Left renal pelvis (tissue), 4 donors: ENCODE results near the gene ANKK1. TPM values are rescaled to one million over a fixed set of nuclear protein-coding genes. Genes with fewer than 3 reads are reported as not detected.

Source experiments
- DNase-seq, 4 donors: peaks; one replicate each; pipeline ENCODE4 v3.0.0-alpha.2; 2013; ENCODE audit warnings: low read depth in 4 of 4, low spot score in 3 of 4
- polyA plus RNA-seq, 4 donors: library from polyadenylated mRNA; unstranded; fragments of 120-200 nt; gene quantifications; one replicate each; pipeline ENCODE4 v1.2.1, GENCODE V29; 2013; ENCODE audit not compliant: insufficient read length in 4 of 4

The ANKK1 gene
- 1 to 10 TPM in 1 of 4 donors, under 1 TPM in 3; 0.11 to 1.1 (median 0.17) TPM for polyA plus RNA-seq

- DNase-seq = peak in 1 of 4 donors; percentile 6
Measured at GRCh38 chr11:113387605-113388211, at the start of gene ANKK1. Gene ANKK1, plus strand, starts transcription at chr11:113387779. Its CDS starts 106 bp downstream, at chr11:113387885.

- no peak for DNase-seq
Measured at GRCh38 chr11:113338730-113339129, 48.8 kb upstream of the ANKK1 start.

- DNase-seq = no peak
Measured at GRCh38 chr11:113339929-113340589, 47.5 kb upstream of the ANKK1 start.

GRCh38 chr11:113341388-113342165, 46.0 kb upstream of the ANKK1 start:
- DNase-seq = no peak

- DNase-seq = peak in 1 of 4 donors; percentile 19
Measured at GRCh38 chr11:113345978-113346377, 41.6 kb upstream of the ANKK1 start.

- DNase-seq = no peak
Measured at GRCh38 chr11:113349528-113349927, 38.1 kb upstream of the ANKK1 start.

- no peak for DNase-seq
Measured at GRCh38 chr11:113350336-113351067, 37.1 kb upstream of the ANKK1 start.

- DNase-seq = no peak
Measured at GRCh38 chr11:113351068-113351450, 36.5 kb upstream of the ANKK1 start.

GRCh38 chr11:113351480-113351879, 36.1 kb upstream of the ANKK1 start:
- DNase-seq = no peak

GRCh38 chr11:113356203-113356602, 31.4 kb upstream of the ANKK1 start:
- no peak for DNase-seq

GRCh38 chr11:113363406-113363805, 24.2 kb upstream of the ANKK1 start:
- no peak for DNase-seq

- no peak for DNase-seq
Measured at GRCh38 chr11:113363996-113364641, 23.5 kb upstream of the ANKK1 start.

GRCh38 chr11:113365895-113366294, 21.7 kb upstream of the ANKK1 start:
- DNase-seq = no peak

- DNase-seq = no peak
Measured at GRCh38 chr11:113369411-113369810, 18.2 kb upstream of the ANKK1 start.

GRCh38 chr11:113370634-113371033, 16.9 kb upstream of the ANKK1 start:
- no peak for DNase-seq

- DNase-seq = no peak
Measured at GRCh38 chr11:113372309-113372708, 15.3 kb upstream of the ANKK1 start.

GRCh38 chr11:113373306-113373705, 14.3 kb upstream of the ANKK1 start:
- DNase-seq = no peak

- DNase-seq = no peak
Measured at GRCh38 chr11:113373981-113374560, 13.5 kb upstream of the ANKK1 start.

- no peak for DNase-seq
Measured at GRCh38 chr11:113375402-113375801, 12.2 kb upstream of the ANKK1 start.

- no peak for DNase-seq
Measured at GRCh38 chr11:113376156-113376555, 11.4 kb upstream of the ANKK1 start.
